Activated naive CD4-positive, alpha-beta T cell treated with anti-CD3 and anti-CD28 coated beads, Interleukin-2, amount 50 U/mL, for 72 hours (primary cell): ENCODE data around the gene FAH. TPM values are rescaled to one million over a fixed set of nuclear protein-coding genes. Genes with fewer than 3 reads are reported as not detected.

Experiments
- ATAC-seq, 2 donors: fragments of 150-1000 bp; cut with Tn5 transposase; 2 replicates each; pipeline ENCODE4 v1.10.0; 2021; ENCODE audit warnings: mild to moderate bottlenecking in 2 of 2, moderate library complexity in 2 of 2
- DNase-seq, 2 donors: peaks; one replicate each; pipeline ENCODE4 v3.0.0; 2021 to 2022; ENCODE audit warnings: low spot score in 2 of 2
- H3K27ac Mint-ChIP-seq, 2 donors: one replicate each; pipeline ENCODE4 v1.8.0; 2022; ENCODE audit warnings: mild to moderate bottlenecking in 2 of 2, mixed read lengths in 2 of 2
- H3K36me3 Mint-ChIP-seq, 2 donors: one replicate each; pipeline ENCODE4 v1.8.0; 2022; ENCODE audit warnings: mixed read lengths in 2 of 2
- H3K9me3 Mint-ChIP-seq, 2 donors: one replicate each; pipeline ENCODE4 v1.8.0; 2022; ENCODE audit warnings: mixed read lengths in 2 of 2
- total RNA-seq, 2 donors: library from RNA; stranded (reverse); gene quantifications; one replicate each; pipeline ENCODE4 v1.2.3, GENCODE V29; 2022

Gene FAH
- total RNA-seq, 2 donors from 2014 or later: 60.0 to 70.6 TPM

DNA sequence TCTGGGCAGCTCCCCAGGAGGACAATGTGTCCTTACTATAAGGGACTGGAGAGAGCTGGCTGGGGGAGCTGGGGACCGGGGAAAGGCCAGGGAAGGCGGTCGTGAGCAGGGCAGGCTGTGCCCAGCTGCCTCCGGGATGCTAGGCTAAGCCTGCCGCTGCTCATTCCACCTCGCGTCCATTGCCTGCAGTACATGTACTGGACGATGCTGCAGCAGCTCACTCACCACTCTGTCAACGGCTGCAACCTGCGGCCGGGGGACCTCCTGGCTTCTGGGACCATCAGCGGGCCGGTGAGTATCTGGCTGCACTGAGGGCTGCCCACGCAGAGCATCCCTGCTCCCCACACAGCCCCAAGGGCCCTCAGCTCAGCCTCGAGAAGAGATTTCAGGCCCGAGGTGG lies 27.1 kb downstream of the FAH start:
- peak overlapping the region in 1 of 2 donors; percentile 61 for H3K27ac Mint-ChIP-seq
- H3K9me3 Mint-ChIP-seq: no peaks in the 10 kb centered on the region
- DNase-seq: no peak
- ATAC-seq: no peak
- peaks cover 10% of the 10 kb centered on the region in 2 donors for H3K36me3 Mint-ChIP-seq

DNA sequence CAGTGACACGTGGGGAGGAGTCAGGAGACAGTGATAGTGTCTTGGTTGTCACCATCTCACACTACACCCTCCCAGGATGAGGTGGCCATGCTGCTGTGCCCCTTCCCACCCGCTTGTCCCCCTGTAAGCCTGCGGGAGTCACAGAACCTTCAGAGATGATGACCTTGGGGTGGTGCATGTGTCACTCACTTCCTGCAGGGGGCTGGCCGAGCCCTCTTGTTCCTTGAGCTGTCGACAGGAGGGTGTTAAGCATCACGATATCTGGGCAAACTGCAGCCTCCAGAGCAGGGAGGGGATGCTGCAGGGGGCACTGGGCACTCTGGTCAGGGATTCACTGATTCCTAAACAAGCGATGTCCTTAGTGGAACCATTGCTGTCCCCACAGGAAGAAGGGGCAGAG lies 27.7 kb downstream of the FAH start:
- Mint-ChIP-seq H3K27ac (no peak overlapping the region), H3K9me3 (no peaks in the 10 kb centered on the region), H3K36me3 (peaks cover 15% of the 10 kb centered on the region in 2 donors)
- no peak for DNase-seq
- no peak for ATAC-seq

DNA sequence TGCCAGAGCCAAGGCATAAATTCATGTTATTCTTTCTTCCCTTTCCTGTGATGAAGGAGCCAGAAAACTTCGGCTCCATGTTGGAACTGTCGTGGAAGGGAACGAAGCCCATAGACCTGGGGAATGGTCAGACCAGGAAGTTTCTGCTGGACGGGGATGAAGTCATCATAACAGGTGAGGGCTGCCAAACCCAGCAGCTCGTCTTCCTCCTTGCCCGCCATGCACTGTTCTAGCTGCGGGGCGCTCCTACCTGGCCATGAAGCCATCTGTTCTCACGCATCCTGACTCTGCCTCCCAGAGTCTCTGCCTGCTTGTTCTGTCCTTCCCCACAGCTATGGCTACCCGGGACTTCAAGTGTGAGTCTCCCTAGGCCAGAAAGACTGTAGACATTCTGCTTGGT lies 28.2 kb downstream of the FAH start:
- H3K27ac Mint-ChIP-seq: peak overlapping the region in 1 of 2 donors; percentile 69

DNA sequence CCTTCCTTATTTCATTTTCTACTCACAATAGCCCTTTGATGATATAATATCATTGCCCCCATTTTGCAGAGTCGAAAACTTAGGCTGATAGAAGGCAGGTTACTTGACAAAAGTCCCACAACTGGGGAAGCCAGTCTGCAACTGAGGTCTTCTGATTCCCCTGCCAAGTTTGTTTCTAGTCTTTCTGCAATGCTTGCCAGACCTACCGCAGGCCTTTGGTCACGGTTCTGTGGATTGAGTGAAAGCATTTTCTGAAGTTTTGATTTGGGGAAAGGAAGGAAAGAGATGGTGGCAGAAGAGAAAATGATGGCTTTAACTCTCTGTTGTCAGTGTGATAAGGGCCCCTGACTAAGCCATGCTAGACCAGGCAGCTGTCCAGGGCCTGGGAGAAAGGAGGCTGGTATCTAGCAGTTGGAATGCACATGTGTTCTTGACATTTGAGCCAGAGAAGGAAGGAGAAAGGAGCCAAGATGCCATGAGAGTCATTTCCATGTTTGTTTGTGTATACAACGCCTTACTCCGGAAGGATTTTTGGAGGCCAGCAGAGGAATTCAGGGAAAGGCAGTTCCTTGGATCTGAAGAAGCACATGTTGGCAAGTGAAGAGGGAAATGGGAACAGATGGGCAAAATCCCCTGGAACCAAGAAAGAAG lies 29.9 kb downstream of the FAH start:
- Mint-ChIP-seq H3K36me3 (peaks cover 16 to 36% of the 10 kb centered on the region in 2 donors), H3K27ac (peak overlapping the region in 1 of 2 donors; percentile 23), H3K9me3 (no peaks in the 10 kb centered on the region)
- ATAC-seq (no peak), DNase-seq (no peak)

More for the DNA sequence above, 28.2 kb downstream of the FAH start:
- DNase-seq (no peak), ATAC-seq (no peak)
- Mint-ChIP-seq H3K36me3 (peaks cover 16 to 19% of the 10 kb centered on the region in 2 donors), H3K9me3 (no peaks in the 10 kb centered on the region)

DNA sequence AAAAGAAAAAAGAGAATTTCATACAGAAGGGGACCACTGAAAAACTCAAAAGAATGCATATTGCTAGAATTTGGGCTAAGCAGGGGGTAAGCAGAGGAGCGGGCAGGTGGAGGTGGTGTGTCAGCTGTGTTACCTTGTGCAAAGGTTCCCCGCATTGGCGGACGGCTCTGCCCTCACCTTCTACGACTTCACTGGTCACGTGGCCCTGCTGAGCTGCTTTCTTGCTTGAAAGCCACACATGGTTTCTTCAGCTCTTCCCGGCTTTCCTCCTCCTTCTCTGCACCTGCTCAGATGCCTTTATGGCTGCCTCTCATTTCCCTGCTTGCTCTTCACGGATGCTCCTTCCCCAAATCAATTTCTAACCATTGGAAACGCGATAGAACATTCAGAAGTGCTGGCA lies 30.5 kb downstream of the FAH start:
- Mint-ChIP-seq H3K9me3 (no peaks in the 10 kb centered on the region), H3K27ac (no peak overlapping the region), H3K36me3 (peaks cover 16 to 36% of the 10 kb centered on the region in 2 donors)
- DNase-seq: no peak
- ATAC-seq: no peak

DNA sequence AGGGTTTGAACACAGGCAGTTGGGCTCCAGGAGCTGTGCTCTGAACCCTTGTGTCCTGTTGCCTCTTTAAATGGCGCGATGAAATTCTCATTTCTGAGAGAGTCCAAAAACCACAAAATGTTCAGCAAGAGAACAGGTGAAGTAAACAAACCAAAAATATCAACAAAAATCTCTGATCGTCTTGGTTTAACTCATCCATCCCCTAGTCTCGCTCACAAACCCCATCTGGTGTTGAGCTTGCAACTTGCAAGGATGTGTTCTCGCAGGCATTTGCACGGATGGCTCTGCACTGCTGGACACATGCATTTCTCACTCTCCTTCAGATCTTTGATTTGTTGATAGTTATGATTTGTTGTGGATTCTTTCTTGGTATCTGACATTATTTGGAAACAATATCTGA lies 31.1 kb downstream of the FAH start:
- no peak for ATAC-seq
- DNase-seq: no peak
- peaks cover 16 to 36% of the 10 kb centered on the region in 2 donors for H3K36me3 Mint-ChIP-seq
- no peaks in the 10 kb centered on the region for H3K9me3 Mint-ChIP-seq
- no peak overlapping the region for H3K27ac Mint-ChIP-seq

DNA sequence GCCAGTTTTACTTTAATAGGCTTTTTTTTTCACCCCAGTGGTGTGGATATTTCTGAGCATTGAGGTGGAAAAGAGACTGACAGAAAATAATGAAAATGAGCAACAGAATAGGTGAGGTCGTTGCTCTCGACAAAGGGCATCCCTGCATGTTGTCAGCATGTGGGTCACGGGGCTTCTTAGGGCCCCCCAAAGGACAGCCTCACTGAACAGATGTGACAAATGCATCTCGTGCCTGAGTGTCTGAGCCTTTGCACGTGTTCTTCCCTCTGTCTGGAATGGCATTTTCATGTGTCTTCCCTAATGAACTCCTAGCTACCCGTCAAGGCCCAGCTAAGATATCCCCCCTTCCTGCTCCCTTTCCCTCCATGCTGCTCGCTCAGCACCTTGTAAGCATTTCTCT lies 31.8 kb downstream of the FAH start:
- peaks cover 16 to 36% of the 10 kb centered on the region in 2 donors for H3K36me3 Mint-ChIP-seq
- DNase-seq: no peak

DNA sequence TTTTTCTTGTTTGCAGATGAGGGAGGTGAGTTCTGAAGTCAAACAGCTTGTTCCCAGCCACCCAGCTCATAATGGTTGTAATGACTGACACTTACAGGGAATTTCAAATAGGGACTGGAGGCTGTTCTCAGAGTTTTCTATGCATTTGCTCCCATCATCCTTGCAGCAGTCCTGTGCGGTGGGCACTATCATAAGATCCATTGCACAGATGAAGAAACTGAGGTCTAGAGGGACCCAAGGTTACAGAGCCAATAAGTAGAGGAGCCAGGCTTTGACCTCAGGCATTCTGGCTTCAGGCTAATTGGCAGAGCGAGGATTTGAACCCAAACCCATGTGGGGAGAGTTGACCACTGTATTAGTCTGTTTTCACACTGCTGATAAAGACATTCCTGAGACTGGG lies 32.4 kb downstream of the FAH start:
- Mint-ChIP-seq H3K9me3 (no peaks in the 10 kb centered on the region), H3K36me3 (peaks cover 16 to 36% of the 10 kb centered on the region in 2 donors), H3K27ac (no peak overlapping the region)
- no peak for ATAC-seq
- no peak for DNase-seq

More for the DNA sequence above, 31.8 kb downstream of the FAH start:
- ATAC-seq: no peak
- Mint-ChIP-seq H3K9me3 (no peaks in the 10 kb centered on the region), H3K27ac (no peak overlapping the region)

DNA sequence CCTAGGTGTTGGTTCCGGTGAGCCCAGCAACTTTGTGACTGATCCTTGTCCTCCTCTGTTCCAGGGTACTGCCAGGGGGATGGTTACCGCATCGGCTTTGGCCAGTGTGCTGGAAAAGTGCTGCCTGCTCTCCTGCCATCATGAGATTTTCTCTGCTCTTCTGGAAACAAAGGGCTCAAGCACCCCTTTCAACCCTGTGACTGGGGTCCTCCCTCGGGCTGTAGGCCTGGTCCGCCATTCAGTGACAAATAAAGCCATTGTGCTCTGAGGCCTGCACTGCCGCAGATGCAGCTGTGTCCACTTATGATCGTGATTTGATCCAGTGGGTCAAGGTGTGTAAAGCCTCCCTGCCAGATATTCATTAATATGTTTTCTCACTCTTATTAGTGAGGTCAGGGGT lies 33.3 kb downstream of the FAH start:
- ATAC-seq: no peak
- Mint-ChIP-seq H3K9me3 (no peaks in the 10 kb centered on the region), H3K27ac (no peak overlapping the region), H3K36me3 (peaks cover 16 to 36% of the 10 kb centered on the region in 2 donors)
- DNase-seq: no peak

DNA sequence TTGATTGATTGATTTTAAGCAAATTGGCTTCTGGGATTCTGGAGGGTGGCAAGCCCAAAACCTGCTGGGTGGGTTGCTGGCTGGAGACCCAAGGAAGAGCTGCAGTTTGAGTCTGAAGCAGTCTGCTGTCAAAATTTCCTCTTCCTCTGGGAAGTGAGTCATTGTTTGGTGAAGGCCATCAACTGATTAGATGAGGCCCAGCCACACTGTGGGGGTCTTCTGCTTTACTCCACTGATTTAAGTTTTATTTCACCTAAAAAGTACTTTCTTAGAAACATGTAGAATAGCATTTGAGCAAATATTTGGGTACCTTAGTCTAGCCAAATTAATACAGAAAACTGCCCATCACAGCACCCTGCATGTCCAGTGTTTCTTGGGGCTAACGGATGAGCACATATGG lies 33.8 kb downstream of the FAH start:
- Mint-ChIP-seq H3K36me3 (peaks cover 16 to 36% of the 10 kb centered on the region in 2 donors), H3K27ac (no peak overlapping the region), H3K9me3 (no peaks in the 10 kb centered on the region)
- ATAC-seq (no peak), DNase-seq (no peak)

DNA sequence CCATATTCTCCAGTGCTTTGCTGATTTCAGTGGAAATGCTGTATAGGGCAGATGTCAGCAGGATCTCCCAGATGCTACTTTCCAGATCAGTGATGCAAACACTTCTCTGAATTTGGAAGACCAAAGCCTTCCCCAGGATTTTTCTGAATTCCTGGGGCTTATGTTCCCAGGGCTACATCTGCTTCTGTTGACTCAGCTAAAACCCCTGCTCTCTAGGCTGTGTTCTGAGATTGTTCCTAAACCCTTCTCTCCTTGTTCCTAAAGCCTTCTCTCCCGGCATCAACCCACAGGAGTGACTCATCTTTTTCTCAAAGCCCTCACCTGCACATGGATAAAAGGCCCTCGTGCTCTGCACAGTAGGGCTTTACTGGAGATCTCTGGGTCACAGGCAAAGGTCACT lies 35.5 kb downstream of the FAH start:
- Mint-ChIP-seq H3K27ac (no peak overlapping the region), H3K9me3 (no peaks in the 10 kb centered on the region), H3K36me3 (peaks cover 16 to 36% of the 10 kb centered on the region in 2 donors)
- no peak for ATAC-seq
- no peak for DNase-seq

DNA sequence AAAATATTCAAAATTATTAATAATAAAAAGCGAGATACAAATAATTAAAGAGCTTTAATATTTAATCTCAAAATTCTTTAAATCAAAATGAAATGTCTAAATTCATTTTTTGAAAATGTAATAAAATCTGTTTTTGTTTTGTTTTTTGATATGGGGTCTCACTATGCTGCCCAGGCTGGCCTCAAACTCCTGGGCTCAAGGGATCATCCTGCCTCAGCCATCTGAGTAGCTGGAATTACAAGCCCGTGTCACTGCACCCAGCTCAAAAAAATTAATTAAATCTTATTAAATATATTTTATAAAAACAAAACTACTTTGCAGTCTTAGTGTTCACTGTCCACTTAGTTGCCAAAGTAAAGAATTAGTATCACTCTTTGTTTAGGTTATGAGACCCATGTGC lies 38.4 kb downstream of the FAH start:
- Mint-ChIP-seq H3K9me3 (no peaks in the 10 kb centered on the region), H3K27ac (no peak overlapping the region), H3K36me3 (peaks cover 0 to 15% of the 10 kb centered on the region in 2 donors)
- no peak for DNase-seq
- ATAC-seq: no peak

DNA sequence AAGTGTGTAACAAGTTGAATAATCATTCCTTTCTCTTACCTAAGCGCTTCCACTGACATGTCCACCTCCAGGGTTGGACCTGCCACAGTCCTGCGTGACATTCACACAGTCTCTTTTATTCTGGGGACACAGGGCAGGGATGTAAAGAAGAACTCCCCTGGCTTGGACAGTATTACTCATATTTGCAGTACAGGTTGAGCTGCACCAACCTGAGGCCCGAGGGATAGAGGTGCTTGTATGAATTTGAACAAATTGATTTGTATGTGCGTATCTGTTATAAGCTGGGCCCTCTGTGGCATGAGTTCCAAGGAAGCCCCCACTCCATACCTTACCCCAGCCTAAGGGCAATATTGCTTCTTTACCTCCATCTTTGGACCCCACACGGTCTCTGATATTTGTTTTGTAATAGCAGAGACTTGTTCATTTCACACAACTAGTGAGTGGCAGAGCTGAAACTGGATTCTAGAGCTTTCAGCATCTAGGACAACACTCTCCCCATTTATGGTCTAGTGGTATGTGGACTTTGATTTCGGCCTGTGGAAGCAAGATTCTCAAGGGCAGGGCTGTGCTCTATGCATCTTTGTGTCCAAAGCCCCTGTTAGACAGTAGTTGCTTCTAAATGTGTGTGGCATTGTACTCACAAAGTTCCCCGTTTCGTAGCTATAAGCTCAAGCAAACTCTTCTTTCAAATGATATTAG lies 39.2 kb downstream of the FAH start:
- DNase-seq (no peak), ATAC-seq (no peak)
- Mint-ChIP-seq H3K27ac (no peak overlapping the region), H3K36me3 (peaks cover 0 to 6% of the 10 kb centered on the region in 2 donors), H3K9me3 (no peaks in the 10 kb centered on the region)

DNA sequence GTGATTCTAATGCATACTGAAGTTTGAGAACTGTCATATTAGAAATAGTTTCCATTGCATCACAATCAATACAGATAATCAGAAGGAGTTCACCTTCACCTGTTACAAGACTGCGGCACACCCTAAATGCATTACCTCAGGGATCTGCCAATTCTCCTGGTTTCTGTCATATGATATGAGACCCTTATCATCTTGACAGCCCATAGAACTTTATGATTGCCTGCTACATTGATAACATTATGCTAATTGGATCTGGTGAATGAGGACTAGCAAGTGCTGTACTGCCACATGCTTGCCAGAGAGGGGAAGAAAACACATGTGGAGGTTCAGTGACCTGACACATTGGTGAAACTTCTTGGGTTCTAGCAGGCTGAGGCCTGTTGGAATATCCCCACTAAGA lies 41.4 kb downstream of the FAH start:
- Mint-ChIP-seq H3K27ac (no peak overlapping the region), H3K36me3 (no peaks in the 10 kb centered on the region), H3K9me3 (no peaks in the 10 kb centered on the region)
- no peak for DNase-seq
- no peak for ATAC-seq

DNA sequence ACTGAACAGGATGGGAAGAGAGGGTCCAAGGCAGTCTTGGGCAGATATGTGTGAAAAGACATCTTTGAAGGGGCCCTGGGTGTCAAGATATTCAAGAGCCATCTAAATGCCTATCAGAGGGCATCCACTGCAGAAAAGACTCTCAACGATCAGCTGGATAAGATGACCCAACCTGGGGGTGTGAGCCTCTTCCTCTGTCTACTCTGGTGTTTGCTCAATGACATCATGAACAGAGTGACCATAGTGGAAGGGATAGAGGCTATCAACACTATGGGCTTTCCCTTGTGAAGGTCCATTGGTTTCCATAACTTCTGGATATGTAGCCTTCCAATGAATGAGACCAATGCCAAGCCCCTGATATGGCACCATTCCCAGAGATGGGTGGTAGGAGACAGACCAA lies 42.1 kb downstream of the FAH start:
- no peak overlapping the region for H3K27ac Mint-ChIP-seq
- H3K9me3 Mint-ChIP-seq: no peaks in the 10 kb centered on the region
- no peaks in the 10 kb centered on the region for H3K36me3 Mint-ChIP-seq
- no peak for DNase-seq
- no peak for ATAC-seq

DNA sequence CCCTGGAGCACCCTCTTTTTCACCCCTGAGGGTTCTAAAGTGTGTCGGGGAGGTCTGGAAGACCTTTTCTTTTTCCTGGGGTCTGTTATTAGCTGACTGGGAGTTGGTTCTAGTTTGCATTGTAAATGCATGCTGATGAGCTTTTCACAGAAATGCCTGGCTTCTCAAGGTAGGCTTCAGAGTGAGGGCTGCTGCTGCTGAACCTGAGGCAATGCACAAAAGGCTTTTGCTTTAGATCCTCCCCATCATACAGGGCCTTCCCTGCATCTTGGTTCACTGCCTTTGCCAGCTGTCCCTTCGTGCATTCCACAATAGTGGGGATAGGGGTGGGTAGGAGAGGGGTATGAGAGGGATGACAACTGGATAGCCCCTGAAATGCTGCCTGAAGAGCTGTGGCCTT lies 46.6 kb downstream of the FAH start:
- Mint-ChIP-seq H3K9me3 (no peaks in the 10 kb centered on the region), H3K36me3 (no peaks in the 10 kb centered on the region), H3K27ac (no peak overlapping the region)
- ATAC-seq (no peak), DNase-seq (no peak)

DNA sequence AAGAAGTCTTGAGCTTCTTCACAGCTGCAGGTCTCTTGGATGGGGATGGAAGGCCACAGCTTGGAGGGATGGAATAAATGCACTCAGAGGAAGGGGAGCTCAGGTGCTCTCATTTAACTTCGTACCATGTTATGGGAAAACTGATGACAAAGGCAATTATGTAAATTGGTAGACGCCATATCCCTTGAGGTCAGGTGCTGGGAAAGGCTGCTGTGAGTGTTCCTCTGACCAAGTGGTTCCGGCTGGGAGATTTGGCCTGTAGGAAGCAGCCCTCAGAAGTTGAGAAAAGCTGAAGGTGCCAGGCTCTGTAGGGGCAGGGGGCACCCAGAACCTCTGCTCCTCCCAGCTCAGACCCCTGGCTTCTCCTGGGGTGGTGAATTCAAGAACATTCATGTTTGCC lies 47.1 kb downstream of the FAH start:
- no peaks in the 10 kb centered on the region for H3K9me3 Mint-ChIP-seq
- H3K27ac Mint-ChIP-seq: no peak overlapping the region
- ATAC-seq (no peak), DNase-seq (no peak)
- H3K36me3 Mint-ChIP-seq: no peaks in the 10 kb centered on the region
